ENCODE measurements around the gene SAMD15.

GRCh38 chr14:77416836-77417235 is 39.7 kb downstream of the SAMD15 start:
- no peak for TF ChIP-seq CTCF (IDR thresholded peaks at IDR 0.05; ENCODE audit: low read length)
- TF ChIP-seq EZH2 (IDR thresholded peaks at IDR 0.05; ENCODE audit: borderline replicate concordance, low read length) = no peak
